Body of pancreas (tissue), 4 donors: ENCODE results near the gene DYRK1A. TPM values are rescaled to one million over a fixed set of nuclear protein-coding genes. Genes with fewer than 3 reads are reported as not detected.
"Not testable (repeated sequence)": the region's sequence is repeated elsewhere in the genome, so short reads cannot be mapped to it uniquely, and the experiment has no call there.

Experiments
- ATAC-seq: fragments of 150-250 bp; one replicate; pipeline ENCODE4 v1.9.1; 2016
- DNase-seq, 4 donors: peaks; one replicate each; pipeline ENCODE4 v3.0.0-alpha.2; 2019
- H3K27ac ChIP-seq, 4 donors: fragments of 200-600 bp; sonication (generic); 1 replicate in 3 of 4; 2 replicates in 1 of 4; pipeline versions ENCODE4 v1.5.1 to v1.6.1; 2016 to 2019; ENCODE audit warnings: mild to moderate bottlenecking in 1 of 4, mixed read lengths in 1 of 4, moderate library complexity in 1 of 4
- H3K27me3 ChIP-seq, 2 donors: fragments of 200-600 bp; sonication (generic); one replicate each; pipeline ENCODE4 v1.6.0; 2016; ENCODE audit warnings: mild to moderate bottlenecking in 1 of 2
- H3K36me3 ChIP-seq, 2 donors: fragments of 200-600 bp; sonication (generic); replicated peaks in 1 of 2; 2 replicates each; pipeline ENCODE4 v1.5.1; 2016; ENCODE audit warnings: low read depth in 2 of 2; ENCODE audit not compliant: insufficient read depth in 1 of 2
- H3K4me1 ChIP-seq: fragments of 200-600 bp; sonication (generic); one replicate; pipeline ENCODE4 v1.6.0; 2016
- H3K4me3 ChIP-seq, 2 donors: fragments of 200-600 bp; sonication (generic); 1 replicate in 1 of 2; 2 replicates in 1 of 2; pipeline ENCODE4 v1.5.1; 2016 to 2019
- H3K9me3 ChIP-seq, 3 donors: fragments of 200-600 bp; sonication (generic); 1 replicate in 2 of 3; 2 replicates in 1 of 3; pipeline ENCODE4 v1.5.1; 2016
- CTCF ChIP-seq, 7 experiments: fragments of 450-650 bp in 4 of 7; fragments of 200-600 bp in 3 of 7; sonication (generic) in 3 of 7; IDR thresholded peaks; one replicate each; pipeline ENCODE4 v1.5.1; 2016 to 2019; ENCODE audit warnings: antibody characterized with exemption in 7 of 7
- POLR2A ChIP-seq, 3 donors: fragments of 450-650 bp; IDR thresholded peaks; one replicate each; pipeline ENCODE4 v1.6.1; 2016; ENCODE audit warnings: antibody characterized with exemption in 3 of 3, mild to moderate bottlenecking in 2 of 3
- WGBS, 2 donors: methylation state at CpG; one replicate each; pipeline ENCODE4 v1.1.5; 2017; 5-methylcytosine and 5-hydroxymethylcytosine counted together
- intact Hi-C: fragments of 100-400 bp; cut with DNase I; formaldehyde crosslinking; loops from one replicate; pipeline ENCODE4 v1.15.1; 2023
- total RNA-seq, 2 donors: library from RNA; depleted of rRNA; stranded (reverse); fragments of >200 nt; gene quantifications; one replicate each; pipeline ENCODE4 v1.1.0, GENCODE V29; 2016

The DYRK1A gene
- total RNA-seq, 2 donors from 2014 or later, result 42.5 to 44.1 TPM

GRCh38 chr21:37516998-37517397, 150.4 kb downstream of the DYRK1A start:
- H3K27me3 ChIP-seq, result no peaks in the 10 kb centered on the region

GRCh38 chr21:37520801-37521200, 154.2 kb downstream of the DYRK1A start:
- H3K9me3 ChIP-seq, result no peaks in the 10 kb centered on the region
- H3K4me3 ChIP-seq, result no peak overlapping the region
- no peak for TF ChIP-seq POLR2A (IDR thresholded peaks at IDR 0.05)
- no peak for TF ChIP-seq CTCF (IDR thresholded peaks at IDR 0.05)
- intact Hi-C loops, result no loop called here
- 92 to 94% methylated on average over 10 to 11 of the region's 11 CpGs for WGBS, 2 donors
- no peak overlapping the region for H3K27ac ChIP-seq
- no peaks in the 10 kb centered on the region for H3K27me3 ChIP-seq
- DNase-seq, result no peak
- H3K36me3 ChIP-seq, result no peaks in the 10 kb centered on the region
- ATAC-seq, result no peak
- H3K4me1 ChIP-seq, result no peaks in the 10 kb centered on the region

More at GRCh38 chr21:37516998-37517397, 150.4 kb downstream of the DYRK1A start:
- no peak for TF ChIP-seq CTCF (IDR thresholded peaks at IDR 0.05)
- no peak for TF ChIP-seq POLR2A (IDR thresholded peaks at IDR 0.05)
- DNase-seq (no peak), ATAC-seq (no peak)
- Histone ChIP-seq H3K9me3 (no peaks in the 10 kb centered on the region), H3K4me3 (no peak overlapping the region), H3K27ac (no peak overlapping the region), H3K36me3 (peaks cover 0 to 3% of the 10 kb centered on the region in 2 donors), H3K4me1 (no peaks in the 10 kb centered on the region)
- WGBS, 2 donors, result 95 to 96% methylated on average over 7 of the region's 7 CpGs
- intact Hi-C loops, result no loop called here

GRCh38 chr21:37521658-37522057, 155.1 kb downstream of the DYRK1A start:
- intact Hi-C loops, result no loop called here
- WGBS, 2 donors, result 79 to 86% methylated on average over 7 of the region's 7 CpGs
- no peaks in the 10 kb centered on the region for H3K9me3 ChIP-seq
- ATAC-seq, result no peak
- H3K4me1 ChIP-seq, result no peaks in the 10 kb centered on the region
- no peak for TF ChIP-seq POLR2A (IDR thresholded peaks at IDR 0.05)
- TF ChIP-seq CTCF (IDR thresholded peaks at IDR 0.05), result no peak
- no peaks in the 10 kb centered on the region for H3K27me3 ChIP-seq
- no peaks in the 10 kb centered on the region for H3K36me3 ChIP-seq
- DNase-seq, result no peak
- H3K27ac ChIP-seq, result no peak overlapping the region
- no peak overlapping the region for H3K4me3 ChIP-seq

- ATAC-seq, result no peak
- Histone ChIP-seq H3K27me3 (no peaks in the 10 kb centered on the region), H3K9me3 (no peaks in the 10 kb centered on the region), H3K36me3 (no peaks in the 10 kb centered on the region), H3K27ac (no peak overlapping the region), H3K4me1 (no peaks in the 10 kb centered on the region), H3K4me3 (no peak overlapping the region)
- DNase-seq, result no peak
- intact Hi-C loops, result no loop called here
- 83 to 90% methylated on average over 10 of the region's 10 CpGs for WGBS, 2 donors
- no peak for TF ChIP-seq POLR2A (IDR thresholded peaks at IDR 0.05)
- no peak for TF ChIP-seq CTCF (IDR thresholded peaks at IDR 0.05)
These were observed 156.2 kb downstream of the DYRK1A start for GRCh38 chr21:37522641-37523295.

- H3K9me3 ChIP-seq, H3K36me3 ChIP-seq, H3K27ac ChIP-seq, ATAC-seq, intact Hi-C loops, H3K27me3 ChIP-seq, DNase-seq, H3K4me3 ChIP-seq, H3K4me1 ChIP-seq: not testable (repeated sequence)
- 87 to 90% methylated on average over 5 of the region's 5 CpGs for WGBS, 2 donors
These were observed 158.4 kb downstream of the DYRK1A start for GRCh38 chr21:37524944-37525343.
